IMR-90 (cell line): ENCODE measurements around the gene ZFP36. TPM values are rescaled to one million over a fixed set of nuclear protein-coding genes. Genes with fewer than 3 reads are reported as not detected.

ENCODE experiments used
- ATAC-seq: fragments of 200-7000 bp; cut with Tn5 transposase; 2 replicates; pipeline ENCODE4 v1.9.1; 2020; ENCODE audit warnings: low read depth, mild to moderate bottlenecking, moderate library complexity
- BruUV-seq: library from RNA; stranded (reverse); fragments of 400-500 nt; replicated peaks from 2 replicates; lab custom pipeline; 2021; lab: Mats Ljungman, UMichigan
- CTCF ChIA-PET: fragments of 300-600 bp; formaldehyde crosslinking; extraction: SDS; loops from one replicate; lab custom pipeline; 2021; ENCODE audit warnings: antibody characterized with exemption; lab: Yijun Ruan, JAX
- POLR2A ChIA-PET: fragments of 300-600 bp; sonication (Branson Sonifier 250); formaldehyde crosslinking; loops from one replicate; lab custom pipeline; 2022; ENCODE audit warnings: antibody characterized with exemption; ENCODE audit not compliant: unreplicated experiment; lab: Charles Lee
- DNase-seq: peaks from one replicate; pipeline ENCODE4 v3.0.0; 2013
- H2AFZ ChIP-seq: replicated peaks from 2 replicates; pipeline ENCODE3; 2013; ENCODE audit warnings: low read length, mild to moderate bottlenecking; ENCODE audit not compliant: poor library complexity
- H2AK5ac ChIP-seq: 2 replicates; pipeline ENCODE4 v1.6.1; 2013; ENCODE audit warnings: low read depth, low read length, inconsistent platforms
- H2AK9ac ChIP-seq: replicated peaks from 2 replicates; pipeline ENCODE3; 2013; ENCODE audit warnings: mild to moderate bottlenecking, low read depth, low read length, moderate library complexity; ENCODE audit not compliant: poor library complexity
- H2BK120ac ChIP-seq: 2 replicates; pipeline ENCODE4 v1.6.1; 2013; ENCODE audit warnings: low read depth, low read length, inconsistent platforms
- H2BK15ac ChIP-seq: 3 replicates; pipeline ENCODE4 v1.6.1; 2013; ENCODE audit warnings: low read depth, low read length, inconsistent platforms
- H2BK20ac ChIP-seq: 2 replicates; pipeline ENCODE4 v1.6.1; 2013; ENCODE audit warnings: low read depth, mild to moderate bottlenecking, inconsistent platforms, low read length, moderate library complexity
- H2BK5ac ChIP-seq: 2 replicates; pipeline ENCODE4 v1.6.1; 2013; ENCODE audit warnings: mild to moderate bottlenecking, low read depth, low read length, inconsistent platforms; ENCODE audit not compliant: poor library complexity, severe bottlenecking
- H3K14ac ChIP-seq: replicated peaks from 2 replicates; pipeline ENCODE4 v1.6.1; 2013; ENCODE audit warnings: low read depth, low read length, inconsistent platforms
- H3K18ac ChIP-seq: 2 replicates; pipeline ENCODE4 v1.6.1; 2013; ENCODE audit warnings: low read depth, low read length, control low read depth
- H3K23ac ChIP-seq: 2 replicates; pipeline ENCODE4 v1.6.1; 2013; ENCODE audit warnings: low read depth, low read length, inconsistent platforms
- H3K27ac ChIP-seq: 2 replicates; pipeline ENCODE4 v1.5.1; 2013; ENCODE audit warnings: mild to moderate bottlenecking, control low read depth, low read length; ENCODE audit not compliant: insufficient read depth
- H3K27me3 ChIP-seq: 2 replicates; pipeline ENCODE4 v1.6.1; 2013; ENCODE audit warnings: low read length; ENCODE audit not compliant: control insufficient read depth, insufficient read depth
- H3K36me3 ChIP-seq: 2 replicates; pipeline ENCODE4 v1.6.1; 2013; ENCODE audit warnings: low read length, mixed read lengths; ENCODE audit not compliant: control insufficient read depth, insufficient read depth
- H3K4ac ChIP-seq: 2 replicates; pipeline ENCODE4 v1.6.1; 2013; ENCODE audit warnings: low read depth, low read length, inconsistent platforms
- H3K4me1 ChIP-seq: 2 replicates; pipeline ENCODE4 v1.6.1; 2013; ENCODE audit warnings: low read length, mixed read lengths; ENCODE audit not compliant: control insufficient read depth, insufficient read depth
- H3K4me2 ChIP-seq: 2 replicates; pipeline ENCODE4 v1.6.1; 2013; ENCODE audit warnings: low read depth, mild to moderate bottlenecking, control low read depth, low read length, moderate library complexity
- H3K4me3 ChIP-seq: 2 replicates; pipeline ENCODE4 v1.5.1; 2013; ENCODE audit warnings: low read depth, mild to moderate bottlenecking, control low read depth, low read length, moderate library complexity; ENCODE audit not compliant: insufficient read depth
- H3K56ac ChIP-seq: 2 replicates; pipeline ENCODE4 v1.6.1; 2013; ENCODE audit warnings: low read length, inconsistent platforms; ENCODE audit not compliant: insufficient read depth; ENCODE audit errors: extremely low read depth
- H3K79me1 ChIP-seq, 2 experiments: 2 replicates each; pipeline ENCODE4 v1.6.1; 2013; ENCODE audit warnings: low read length in 2 of 2, inconsistent platforms in 1 of 2, low read depth in 1 of 2
- H3K9ac ChIP-seq: 2 replicates; pipeline ENCODE4 v1.6.1; 2013; ENCODE audit warnings: low read depth, low read length, control low read depth
- H3K9me1 ChIP-seq: 2 replicates; pipeline ENCODE4 v1.6.1; 2013; ENCODE audit warnings: low read length, inconsistent platforms; ENCODE audit not compliant: insufficient read depth
- H3K9me3 ChIP-seq: 2 replicates; pipeline ENCODE4 v1.6.1; 2013; ENCODE audit warnings: low read length; ENCODE audit not compliant: control insufficient read depth, insufficient read depth
- H4K20me1 ChIP-seq: 2 replicates; pipeline ENCODE4 v1.6.1; 2013; ENCODE audit warnings: low read length, inconsistent platforms; ENCODE audit not compliant: insufficient read depth
- H4K5ac ChIP-seq: 2 replicates; pipeline ENCODE4 v1.6.1; 2013; ENCODE audit warnings: mild to moderate bottlenecking, low read depth, low read length, control low read depth
- H4K8ac ChIP-seq, 2 experiments: 2 replicates each; pipeline ENCODE4 v1.6.1; 2013; ENCODE audit warnings: low read depth in 2 of 2, low read length in 2 of 2, control low read depth in 1 of 2, inconsistent platforms in 1 of 2
- H4K91ac ChIP-seq: 2 replicates; pipeline ENCODE4 v1.6.1; 2013; ENCODE audit warnings: low read depth, low read length, inconsistent platforms; ENCODE audit not compliant: insufficient read depth
- NFE2L2 ChIP-seq: fragments of 150-350 bp; IDR thresholded peaks from 2 replicates; pipeline ENCODE4 v1.6.1; 2016; ENCODE audit warnings: low read depth, mild to moderate bottlenecking, low read length
- RAD21 ChIP-seq: IDR thresholded peaks from 2 replicates; pipeline ENCODE4 v1.6.1; 2012; ENCODE audit warnings: low read length, improper control_type of control experiment
- RCOR1 ChIP-seq: IDR thresholded peaks from 2 replicates; pipeline ENCODE4 v1.6.1; 2012; ENCODE audit warnings: mild to moderate bottlenecking, low read length, improper control_type of control experiment; ENCODE audit not compliant: insufficient replicate concordance
- WGBS, 2 experiments: methylation state at CpG; one replicate each; pipeline versions ENCODE4 v1.1.5 to v1.1.7; 2013; ENCODE audit warnings: missing lambda C conversion rate in 2 of 2; ENCODE audit not compliant: insufficient read length in 1 of 2; ENCODE audit errors: extremely low coverage in 2 of 2; 5-methylcytosine and 5-hydroxymethylcytosine counted together
- dilution Hi-C: fragments of 300-500 bp; cut with HindIII; formaldehyde crosslinking; loops from one replicate; pipeline ENCODE4 v1.14.3; 2018; ENCODE audit warnings: low sequenced_read_pairs; ENCODE audit not compliant: unreplicated experiment
- in situ Hi-C: fragments of 300-500 bp; cut with MboI; formaldehyde crosslinking; loops from 3 replicates; pipeline ENCODE4 v1.14.3; 2019; ENCODE audit warnings: low sequenced_read_pairs, inconsistent platforms, mixed read lengths
- intact Hi-C: fragments of 100-400 bp; cut with micrococcal nuclease; formaldehyde crosslinking; loops from 2 replicates; pipeline ENCODE4 v1.10.0; 2022
- polyA plus RNA-seq, 3 experiments: library from polyadenylated mRNA; depleted of rRNA; stranded (reverse); fragments of >200 nt; gene quantifications; 2 replicates each; pipeline ENCODE4 v1.2.3, GENCODE V29; 2012; ENCODE audit warnings: low replicate concordance in 1 of 3
- total RNA-seq: library from RNA; depleted of rRNA; stranded (reverse); fragments of >200 nt; gene quantifications from 2 replicates; pipeline ENCODE4 v1.2.3, GENCODE V29; 2012
- TF ChIP-seq, protein P1 (sequence below): fragments of 150-350 bp; IDR thresholded peaks from 2 replicates; pipeline ENCODE4 v1.6.1; 2016; ENCODE audit warnings: low read depth, mild to moderate bottlenecking, low read length, moderate library complexity, borderline replicate concordance

ZFP36 gene
- total and polyA plus RNA-seq, 2 of the 4 experiments (the other 2 are of a cell fraction) = 1.4 to 45.0 TPM

- no peak overlapping the region for H2AK5ac ChIP-seq
- TF ChIP-seq RCOR1 (no peak), RAD21 (no peak), NFE2L2 (no peak)
- TF ChIP-seq, protein P1, sequence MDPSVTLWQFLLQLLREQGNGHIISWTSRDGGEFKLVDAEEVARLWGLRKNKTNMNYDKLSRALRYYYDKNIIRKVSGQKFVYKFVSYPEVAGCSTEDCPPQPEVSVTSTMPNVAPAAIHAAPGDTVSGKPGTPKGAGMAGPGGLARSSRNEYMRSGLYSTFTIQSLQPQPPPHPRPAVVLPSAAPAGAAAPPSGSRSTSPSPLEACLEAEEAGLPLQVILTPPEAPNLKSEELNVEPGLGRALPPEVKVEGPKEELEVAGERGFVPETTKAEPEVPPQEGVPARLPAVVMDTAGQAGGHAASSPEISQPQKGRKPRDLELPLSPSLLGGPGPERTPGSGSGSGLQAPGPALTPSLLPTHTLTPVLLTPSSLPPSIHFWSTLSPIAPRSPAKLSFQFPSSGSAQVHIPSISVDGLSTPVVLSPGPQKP = no peak
- no peak overlapping the region for H2BK120ac ChIP-seq
- no peak overlapping the region for H3K23ac ChIP-seq
- no peaks in the 10 kb centered on the region for H3K9me3 ChIP-seq
- DNase-seq = no peak
- no peak overlapping the region for H4K91ac ChIP-seq
- H2AFZ ChIP-seq = no peak overlapping the region
- no peak overlapping the region for H4K8ac ChIP-seq
- 97% methylated on average over 6 of the region's 14 CpGs; no CpG with 5 or more reads in 1 of the 2 experiments for WGBS, 2 experiments
- no peaks in the 10 kb centered on the region for H3K4me1 ChIP-seq
- POLR2A ChIA-PET = no interaction called here
- H3K27me3 ChIP-seq = no peaks in the 10 kb centered on the region
- no peak overlapping the region for H2BK15ac ChIP-seq
- intact Hi-C loops = no loop called here
- no peak overlapping the region for H3K4ac ChIP-seq
- no peak overlapping the region for H4K5ac ChIP-seq
- H3K56ac ChIP-seq = no peak overlapping the region
- H2BK20ac ChIP-seq = no peak overlapping the region
- no peak overlapping the region for H2BK5ac ChIP-seq
- peaks cover 6% of the 10 kb centered on the region; the same call in 1 of the 2 replicates for H3K9me1 ChIP-seq
- dilution Hi-C loops = no loop called here
- no peak for ATAC-seq
- CTCF ChIA-PET = no interaction called here
- no peak overlapping the region for H3K27ac ChIP-seq
- H3K79me1 ChIP-seq = peaks cover 6 to 30% of the 10 kb centered on the region in 2 experiments
- peaks cover 84% of the 10 kb centered on the region for H3K36me3 ChIP-seq
- no peak overlapping the region for H3K4me2 ChIP-seq
- no peak overlapping the region for H3K9ac ChIP-seq
- H3K14ac ChIP-seq = no peak overlapping the region
- in situ Hi-C loops = no loop called here
- H4K20me1 ChIP-seq = peaks cover 4% of the 10 kb centered on the region
- no peak overlapping the region for H3K18ac ChIP-seq
- H2AK9ac ChIP-seq = no peak overlapping the region
- no peak overlapping the region for H3K4me3 ChIP-seq
- BruUV-seq = no TSS peak
Measured at GRCh38 chr19:39379865-39380396, 26.7 kb upstream of the ZFP36 start.
